ENCODE measurements around the gene ZNF554. TPM values are rescaled to one million over a fixed set of nuclear protein-coding genes. Genes with fewer than 3 reads are reported as not detected.

Gene ZNF554
- total RNA-seq, 1 donor from 2014 or later = 4.7 TPM

GRCh38 chr19:2846180-2846894 lies 26.7 kb downstream of the ZNF554 start:
- TF ChIP-seq CTCF (IDR thresholded peaks at IDR 0.05) = no peak
- intact Hi-C loops (cut with DNase I) = no loop called here
- no peak for ATAC-seq

DNA sequence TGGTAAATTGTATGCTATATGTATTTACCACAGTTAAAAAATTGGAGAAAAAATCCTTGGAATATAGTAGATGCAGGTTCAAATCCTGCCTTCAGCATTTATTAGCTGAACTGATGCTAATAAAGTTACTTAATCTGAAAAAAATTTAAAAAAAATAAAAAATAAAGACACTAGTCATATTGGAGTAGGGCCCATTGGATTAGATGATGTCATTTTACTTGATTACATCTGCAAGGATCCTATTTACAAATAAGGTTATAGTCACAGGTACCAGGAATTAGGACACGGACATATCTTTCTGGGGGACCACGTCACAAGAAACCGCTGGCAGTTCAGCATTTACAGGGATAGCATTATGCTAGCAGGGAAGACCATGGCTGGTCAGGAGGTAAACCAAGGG lies 27.8 kb downstream of the ZNF554 start:
- H3K27ac ChIP-seq = no peak overlapping the region
- intact Hi-C loops (cut with DNase I) = no loop called here
- H3K9me3 ChIP-seq = peaks cover 7% of the 10 kb centered on the region
- H3K4me3 ChIP-seq = no peak overlapping the region
- no peak for DNase-seq
- H3K36me3 ChIP-seq = peaks cover 18% of the 10 kb centered on the region
- no peaks in the 10 kb centered on the region for H3K27me3 ChIP-seq
- no peak for ATAC-seq
- no peak for TF ChIP-seq CTCF (IDR thresholded peaks at IDR 0.05)
- peaks cover 5% of the 10 kb centered on the region for H3K4me1 ChIP-seq

More at GRCh38 chr19:2846180-2846894, 26.7 kb downstream of the ZNF554 start:
- peaks cover 6% of the 10 kb centered on the region for H3K36me3 ChIP-seq
- peaks cover 10% of the 10 kb centered on the region for H3K4me1 ChIP-seq
- H3K4me3 ChIP-seq = no peak overlapping the region
- no peak for DNase-seq
- no peaks in the 10 kb centered on the region for H3K9me3 ChIP-seq
- no peak overlapping the region for H3K27ac ChIP-seq
- H3K27me3 ChIP-seq = no peaks in the 10 kb centered on the region

- ATAC-seq = no peak
- Histone ChIP-seq H3K36me3 (peaks cover 29% of the 10 kb centered on the region), H3K4me3 (no peak overlapping the region), H3K27ac (no peak overlapping the region), H3K9me3 (peaks cover 18% of the 10 kb centered on the region), H3K27me3 (no peaks in the 10 kb centered on the region), H3K4me1 (no peaks in the 10 kb centered on the region)
- DNase-seq = no peak
- intact Hi-C loops (cut with DNase I) = no loop called here
- no peak for TF ChIP-seq CTCF (IDR thresholded peaks at IDR 0.05)
Measured at GRCh38 chr19:2848616-2849015, 28.9 kb downstream of the ZNF554 start.

DNA sequence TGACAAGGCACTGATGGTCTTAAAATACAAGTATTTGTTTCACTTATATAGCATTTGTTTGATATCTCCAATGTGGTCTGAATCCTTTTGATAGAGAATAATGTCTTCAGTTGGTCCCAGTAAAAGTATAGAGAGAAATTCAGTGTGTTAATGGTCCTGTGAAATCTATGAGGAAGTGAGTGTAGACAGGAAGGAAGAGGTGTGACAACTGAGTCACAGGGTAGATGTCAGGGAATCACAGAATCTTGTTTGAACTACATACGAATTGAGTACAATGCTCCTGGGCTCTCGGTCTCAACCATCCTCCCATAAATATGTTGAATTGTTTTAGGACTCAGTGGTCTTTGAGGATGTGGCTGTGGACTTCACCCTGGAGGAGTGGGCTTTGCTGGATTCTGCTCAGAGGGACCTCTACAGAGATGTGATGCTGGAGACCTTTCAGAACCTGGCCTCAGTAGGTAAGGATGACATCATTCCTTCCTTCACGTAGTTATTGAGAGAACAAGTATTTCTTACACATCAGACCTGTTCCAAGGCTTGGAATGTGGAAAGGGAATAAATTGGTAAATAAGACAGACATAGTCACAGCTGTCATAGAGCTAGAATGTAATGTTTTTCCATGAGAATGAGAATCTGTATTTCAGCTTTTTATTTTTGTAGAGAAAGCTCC lies 30.7 kb downstream of the ZNF554 start:
- H3K4me3 ChIP-seq = no peak overlapping the region
- H3K27ac ChIP-seq = no peak overlapping the region
- peaks cover 32% of the 10 kb centered on the region for H3K9me3 ChIP-seq
- H3K36me3 ChIP-seq = peaks cover 38% of the 10 kb centered on the region
- intact Hi-C loops (cut with DNase I) = no loop called here
- no peak for DNase-seq
- H3K27me3 ChIP-seq = no peaks in the 10 kb centered on the region
- TF ChIP-seq CTCF (IDR thresholded peaks at IDR 0.05) = no peak
- H3K4me1 ChIP-seq = no peaks in the 10 kb centered on the region
- no peak for ATAC-seq

DNA sequence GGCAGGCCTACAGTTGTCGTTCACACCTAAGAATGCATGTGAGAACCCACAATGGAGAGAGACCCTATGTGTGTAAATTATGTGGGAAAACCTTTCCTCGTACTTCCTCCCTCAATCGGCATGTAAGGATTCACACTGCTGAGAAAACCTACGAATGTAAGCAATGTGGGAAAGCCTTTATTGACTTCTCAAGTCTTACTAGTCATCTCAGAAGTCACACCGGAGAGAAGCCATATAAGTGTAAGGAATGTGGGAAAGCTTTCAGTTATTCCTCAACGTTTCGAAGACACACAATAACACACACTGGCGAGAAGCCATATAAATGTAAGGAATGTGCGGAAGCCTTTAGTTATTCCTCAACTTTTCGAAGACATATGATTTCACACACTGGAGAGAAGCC lies 32.9 kb downstream of the ZNF554 start:
- H3K36me3 ChIP-seq = peaks cover 38% of the 10 kb centered on the region
- TF ChIP-seq CTCF (IDR thresholded peaks at IDR 0.05) = no peak
- no peak overlapping the region for H3K4me3 ChIP-seq

More for the DNA sequence above, 32.9 kb downstream of the ZNF554 start:
- no peak for DNase-seq
- Histone ChIP-seq H3K9me3 (peaks cover 37% of the 10 kb centered on the region), H3K4me1 (no peaks in the 10 kb centered on the region), H3K27ac (no peak overlapping the region), H3K27me3 (no peaks in the 10 kb centered on the region)
- intact Hi-C loops (cut with DNase I) = no loop called here
- no peak for ATAC-seq

All from upper lobe of right lung (tissue), 1 donor.